ENCODE results near the gene NFYB.
A peak's percentile ranks its signal among the peaks of the same experiment; 100 is the strongest.

NFYB gene

GRCh38 chr12:104182144-104182543 is 44.1 kb upstream of the NFYB start:
- WGBS (ENCODE audit: extremely low coverage, insufficient coverage, insufficient read length), result no CpG with 5 or more reads among the region's 4 CpGs
- H4K8ac ChIP-seq (ENCODE audit: low read depth, low read length), result no peak overlapping the region
- no peak overlapping the region for H4K91ac ChIP-seq (ENCODE audit: low read depth, low read length)
- peaks cover 7% of the 10 kb centered on the region in 2 experiments for H3K4me1 ChIP-seq (ENCODE audit: control insufficient read depth in 1 of 2, insufficient read depth in 2 of 2, low read length in 2 of 2)
- H3K23ac ChIP-seq (ENCODE audit: low read length), result no peak overlapping the region
- no peak overlapping the region for H3K18ac ChIP-seq (ENCODE audit: low read length)
- peak overlapping the region; percentile 38 for H2BK120ac ChIP-seq (ENCODE audit: insufficient read depth, low read length, poor library complexity)
- no peak overlapping the region for H2AK5ac ChIP-seq (ENCODE audit: low read length)
- H3K4ac ChIP-seq (ENCODE audit: low read depth, low read length), result no peak overlapping the region
- H3K79me2 ChIP-seq (ENCODE audit: control insufficient read depth, insufficient read depth, low read length, poor library complexity), result no peaks in the 10 kb centered on the region
- H3K36me3 ChIP-seq (ENCODE audit: control insufficient read depth in 1 of 2, insufficient read depth in 2 of 2, low read length in 2 of 2), result no peaks in the 10 kb centered on the region
- peaks cover 10% of the 10 kb centered on the region for H3K9me3 ChIP-seq (ENCODE audit: insufficient read depth, low read depth, low read length)
- no peak overlapping the region for H3K4me2 ChIP-seq (ENCODE audit: low read length)
- DNase-seq, result peak; percentile 77 to 83
- no peak overlapping the region for H3K14ac ChIP-seq (ENCODE audit: low read length)
- no peak overlapping the region for H3K9ac ChIP-seq (ENCODE audit: low read length)
- no peak overlapping the region for H2AFZ ChIP-seq (ENCODE audit: insufficient read depth, low read length, poor library complexity)
- H3K79me1 ChIP-seq (ENCODE audit: low read length), result no peaks in the 10 kb centered on the region
- H3K27ac ChIP-seq (ENCODE audit: low read depth, low read length), result no peak overlapping the region
- no peaks in the 10 kb centered on the region for H3K27me3 ChIP-seq (ENCODE audit: insufficient read depth, low read length)
- no peak overlapping the region for H2BK5ac ChIP-seq (ENCODE audit: low read depth, low read length, poor library complexity)
- H2BK12ac ChIP-seq (ENCODE audit: low read length), result no peak overlapping the region
- no peak overlapping the region for H3K4me3 ChIP-seq (ENCODE audit: low read depth, low read length)
- H4K12ac ChIP-seq (ENCODE audit: low read depth, low read length), result no peak overlapping the region

- no peak overlapping the region for H2BK5ac ChIP-seq (ENCODE audit: low read depth, low read length, poor library complexity)
These were observed 43.3 kb upstream of the NFYB start for GRCh38 chr12:104181313-104181712.

GRCh38 chr12:104180374-104180773 is 42.4 kb upstream of the NFYB start:
- no peak overlapping the region for H3K4me2 ChIP-seq (ENCODE audit: low read length)
- H3K79me1 ChIP-seq (ENCODE audit: low read length), result no peaks in the 10 kb centered on the region
- H4K8ac ChIP-seq (ENCODE audit: low read depth, low read length), result no peak overlapping the region
- no peak overlapping the region for H4K12ac ChIP-seq (ENCODE audit: low read depth, low read length)
- H3K9me3 ChIP-seq (ENCODE audit: insufficient read depth, low read depth, low read length), result peaks cover 10% of the 10 kb centered on the region
- H2AFZ ChIP-seq (ENCODE audit: insufficient read depth, low read length, poor library complexity), result no peak overlapping the region
- no peaks in the 10 kb centered on the region for H3K27me3 ChIP-seq (ENCODE audit: insufficient read depth, low read length)
- no peak overlapping the region for H2BK5ac ChIP-seq (ENCODE audit: low read depth, low read length, poor library complexity)
- H3K36me3 ChIP-seq (ENCODE audit: control insufficient read depth in 1 of 2, insufficient read depth in 2 of 2, low read length in 2 of 2), result no peaks in the 10 kb centered on the region
- H3K14ac ChIP-seq (ENCODE audit: low read length), result no peak overlapping the region
- H3K4me3 ChIP-seq (ENCODE audit: low read depth, low read length), result no peak overlapping the region
- WGBS (ENCODE audit: extremely low coverage, insufficient coverage, insufficient read length), result no CpG with 5 or more reads among the region's 5 CpGs
- DNase-seq, result no peak
- H3K18ac ChIP-seq (ENCODE audit: low read length), result no peak overlapping the region
- no peak overlapping the region for H2BK120ac ChIP-seq (ENCODE audit: insufficient read depth, low read length, poor library complexity)
- H3K4me1 ChIP-seq (ENCODE audit: control insufficient read depth in 1 of 2, insufficient read depth in 2 of 2, low read length in 2 of 2), result peaks cover 7% of the 10 kb centered on the region in 2 experiments
- no peaks in the 10 kb centered on the region for H3K79me2 ChIP-seq (ENCODE audit: control insufficient read depth, insufficient read depth, low read length, poor library complexity)
- no peak overlapping the region for H3K23ac ChIP-seq (ENCODE audit: low read length)
- H2AK5ac ChIP-seq (ENCODE audit: low read length), result no peak overlapping the region
- H3K9ac ChIP-seq (ENCODE audit: low read length), result no peak overlapping the region
- H3K27ac ChIP-seq (ENCODE audit: low read depth, low read length), result no peak overlapping the region
- no peak overlapping the region for H3K4ac ChIP-seq (ENCODE audit: low read depth, low read length)
- H2BK12ac ChIP-seq (ENCODE audit: low read length), result no peak overlapping the region
- H4K91ac ChIP-seq (ENCODE audit: low read depth, low read length), result no peak overlapping the region

More at GRCh38 chr12:104181313-104181712, 43.3 kb upstream of the NFYB start:
- Histone ChIP-seq H3K4me2 (ENCODE audit: low read length) (no peak overlapping the region), H3K4me3 (ENCODE audit: low read depth, low read length) (no peak overlapping the region), H2BK12ac (ENCODE audit: low read length) (no peak overlapping the region), H3K79me2 (ENCODE audit: control insufficient read depth, insufficient read depth, low read length, poor library complexity) (no peaks in the 10 kb centered on the region), H3K36me3 (ENCODE audit: control insufficient read depth in 1 of 2, insufficient read depth in 2 of 2, low read length in 2 of 2) (no peaks in the 10 kb centered on the region), H2AK5ac (ENCODE audit: low read length) (no peak overlapping the region), H3K4me1 (ENCODE audit: control insufficient read depth in 1 of 2, insufficient read depth in 2 of 2, low read length in 2 of 2) (peaks cover 7% of the 10 kb centered on the region in 2 experiments), H4K8ac (ENCODE audit: low read depth, low read length) (no peak overlapping the region), H2AFZ (ENCODE audit: insufficient read depth, low read length, poor library complexity) (no peak overlapping the region), H3K4ac (ENCODE audit: low read depth, low read length) (no peak overlapping the region), H3K27me3 (ENCODE audit: insufficient read depth, low read length) (no peaks in the 10 kb centered on the region), H3K9me3 (ENCODE audit: insufficient read depth, low read depth, low read length) (peaks cover 10% of the 10 kb centered on the region), H2BK120ac (ENCODE audit: insufficient read depth, low read length, poor library complexity) (no peak overlapping the region), H4K91ac (ENCODE audit: low read depth, low read length) (no peak overlapping the region), H3K27ac (ENCODE audit: low read depth, low read length) (no peak overlapping the region), H3K18ac (ENCODE audit: low read length) (no peak overlapping the region), H3K23ac (ENCODE audit: low read length) (no peak overlapping the region), H3K9ac (ENCODE audit: low read length) (no peak overlapping the region), H3K79me1 (ENCODE audit: low read length) (no peaks in the 10 kb centered on the region), H3K14ac (ENCODE audit: low read length) (no peak overlapping the region), H4K12ac (ENCODE audit: low read depth, low read length) (no peak overlapping the region)
- WGBS (ENCODE audit: extremely low coverage, insufficient coverage, insufficient read length), result no CpG with 5 or more reads among the region's 4 CpGs
- no peak for DNase-seq

GRCh38 chr12:104177663-104178501 is 39.9 kb upstream of the NFYB start:
- H3K23ac ChIP-seq (ENCODE audit: low read length), result no peak overlapping the region
- H3K27me3 ChIP-seq (ENCODE audit: insufficient read depth, low read length), result no peaks in the 10 kb centered on the region
- no peak overlapping the region for H3K18ac ChIP-seq (ENCODE audit: low read length)
- H3K9ac ChIP-seq (ENCODE audit: low read length), result no peak overlapping the region
- no peak overlapping the region for H2AFZ ChIP-seq (ENCODE audit: insufficient read depth, low read length, poor library complexity)
- H3K4me1 ChIP-seq (ENCODE audit: control insufficient read depth in 1 of 2, insufficient read depth in 2 of 2, low read length in 2 of 2), result peaks cover 7% of the 10 kb centered on the region in 2 experiments
- no peaks in the 10 kb centered on the region for H3K9me3 ChIP-seq (ENCODE audit: insufficient read depth, low read depth, low read length)
- peak; percentile 91 to 95 for DNase-seq
- H3K36me3 ChIP-seq (ENCODE audit: control insufficient read depth in 1 of 2, insufficient read depth in 2 of 2, low read length in 2 of 2), result no peaks in the 10 kb centered on the region
- no peak overlapping the region for H3K4ac ChIP-seq (ENCODE audit: low read depth, low read length)
- no peak overlapping the region for H3K4me2 ChIP-seq (ENCODE audit: low read length)
- no peak overlapping the region for H4K8ac ChIP-seq (ENCODE audit: low read depth, low read length)
- peak overlapping the region; percentile 20 for H3K27ac ChIP-seq (ENCODE audit: low read depth, low read length)
- no CpG with 5 or more reads among the region's 8 CpGs for WGBS (ENCODE audit: extremely low coverage, insufficient coverage, insufficient read length)
- H3K79me2 ChIP-seq (ENCODE audit: control insufficient read depth, insufficient read depth, low read length, poor library complexity), result no peaks in the 10 kb centered on the region
- H2AK5ac ChIP-seq (ENCODE audit: low read length), result no peak overlapping the region
- H2BK120ac ChIP-seq (ENCODE audit: insufficient read depth, low read length, poor library complexity), result no peak overlapping the region
- no peak overlapping the region for H2BK12ac ChIP-seq (ENCODE audit: low read length)
- no peak overlapping the region for H3K4me3 ChIP-seq (ENCODE audit: low read depth, low read length)
- no peak overlapping the region for H4K12ac ChIP-seq (ENCODE audit: low read depth, low read length)
- H3K79me1 ChIP-seq (ENCODE audit: low read length), result no peaks in the 10 kb centered on the region
- H2BK5ac ChIP-seq (ENCODE audit: low read depth, low read length, poor library complexity), result no peak overlapping the region
- H3K14ac ChIP-seq (ENCODE audit: low read length), result no peak overlapping the region
- no peak overlapping the region for H4K91ac ChIP-seq (ENCODE audit: low read depth, low read length)
